Neural cell (in vitro differentiated cells): Measurements from ENCODE around the gene PAQR3. TPM values are rescaled to one million over a fixed set of nuclear protein-coding genes. Genes with fewer than 3 reads are reported as not detected.

ENCODE experiments used
- H2AFZ ChIP-seq: fragments of 200-600, 300-800 bp; sonication (generic), shearing (Covaris generic); 2 replicates; pipeline ENCODE4 v1.6.0; 2014; ENCODE audit warnings: low read depth, mild to moderate bottlenecking, antibody characterized with exemption, low read length, moderate library complexity
- H3F3A ChIP-seq: fragments of 200-600 bp; shearing (Covaris generic); 2 replicates; pipeline ENCODE4 v1.6.1; 2016; ENCODE audit warnings: mild to moderate bottlenecking, moderate library complexity, mixed read lengths, antibody characterized with exemption, low read length; ENCODE audit not compliant: insufficient read depth, poor library complexity, severe bottlenecking
- H3K27ac ChIP-seq: fragments of 200-600, 300-800 bp; sonication (generic), shearing (Covaris generic); 2 replicates; pipeline ENCODE4 v1.5.1; 2014; ENCODE audit warnings: mild to moderate bottlenecking, low read length, moderate library complexity
- H3K27me3 ChIP-seq: fragments of 300-800, 200-600 bp; sonication (generic), shearing (Covaris generic); 2 replicates; pipeline ENCODE4 v1.6.0; 2014; ENCODE audit warnings: mild to moderate bottlenecking, low read depth, low read length, moderate library complexity; ENCODE audit not compliant: insufficient read depth
- H3K36me3 ChIP-seq: fragments of 300-800, 200-600 bp; sonication (generic), shearing (Covaris generic); 2 replicates; pipeline ENCODE4 v1.5.1; 2014; ENCODE audit warnings: mild to moderate bottlenecking, antibody characterized with exemption, low read length, moderate library complexity; ENCODE audit not compliant: insufficient read depth
- H3K4me2 ChIP-seq: fragments of 300-800, 200-600 bp; sonication (generic), shearing (Covaris generic); 2 replicates; pipeline ENCODE4 v1.6.0; 2014; ENCODE audit warnings: mild to moderate bottlenecking, low read length
- H3K4me3 ChIP-seq: fragments of 300-800, 200-600 bp; sonication (generic), shearing (Covaris generic); 2 replicates; pipeline ENCODE4 v1.5.1; 2014; ENCODE audit warnings: mild to moderate bottlenecking, low read length, moderate library complexity
- H3K79me2 ChIP-seq: fragments of 200-600 bp; shearing (Covaris generic); replicated peaks from 2 replicates; pipeline ENCODE4 v1.6.0; 2014; ENCODE audit warnings: mild to moderate bottlenecking, low read length, moderate library complexity; ENCODE audit not compliant: insufficient read depth
- H3K9ac ChIP-seq: fragments of 300-800, 200-600 bp; sonication (generic), shearing (Covaris generic); 2 replicates; pipeline ENCODE4 v1.6.1; 2016; ENCODE audit warnings: mild to moderate bottlenecking, low read length, mixed read lengths
- H3K9me2 ChIP-seq: fragments of 200-600 bp; shearing (Covaris generic); 2 replicates; pipeline ENCODE4 v1.6.1; 2016; ENCODE audit warnings: mild to moderate bottlenecking, low read length, mixed read lengths; ENCODE audit not compliant: insufficient read depth
- H3K9me3 ChIP-seq: fragments of 200-600, 300-800 bp; sonication (generic), shearing (Covaris generic); 2 replicates; pipeline ENCODE4 v1.6.1; 2016; ENCODE audit warnings: mild to moderate bottlenecking, mixed run types, low read length, moderate library complexity, mixed read lengths
- H4K20me1 ChIP-seq: fragments of 200-600 bp; shearing (Covaris generic); 2 replicates; pipeline ENCODE4 v1.6.1; 2016; ENCODE audit warnings: mild to moderate bottlenecking, mixed run types; ENCODE audit not compliant: insufficient read depth
- EP300 ChIP-seq: fragments of 450-650 bp; conservative IDR thresholded peaks from 2 replicates; pipeline ENCODE4 v1.6.1; 2014; ENCODE audit warnings: antibody characterized with exemption, mild to moderate bottlenecking, moderate library complexity; ENCODE audit not compliant: poor library complexity, severe bottlenecking
- EZH2 ChIP-seq: fragments of 200-600, 300-800 bp; shearing (Covaris generic), sonication (generic); IDR thresholded peaks from 2 replicates; pipeline ENCODE4 v1.6.1; 2014; ENCODE audit warnings: antibody characterized with exemption, low read length, borderline replicate concordance, mild to moderate bottlenecking; ENCODE audit not compliant: insufficient read depth, poor library complexity, severe bottlenecking
- MXI1 ChIP-seq: fragments of 450-650 bp; conservative IDR thresholded peaks from 2 replicates; pipeline ENCODE4 v1.6.1; 2014; ENCODE audit warnings: antibody characterized with exemption, mild to moderate bottlenecking; ENCODE audit not compliant: poor library complexity, severe bottlenecking
- POLR2AphosphoS5 ChIP-seq: IDR thresholded peaks from 2 replicates; pipeline ENCODE4 v1.6.1; 2012
- RAD21 ChIP-seq: fragments of 450-650 bp; conservative IDR thresholded peaks from 2 replicates; pipeline ENCODE4 v1.6.1; 2014; ENCODE audit warnings: antibody characterized with exemption, mild to moderate bottlenecking, moderate library complexity
- TAF1 ChIP-seq: IDR thresholded peaks from 2 replicates; pipeline ENCODE4 v1.6.1; 2012; ENCODE audit warnings: low read depth
- polyA plus RNA-seq: library from polyadenylated mRNA; depleted of rRNA; stranded (reverse); fragments of >200 nt; gene quantifications from 2 replicates; pipeline ENCODE4 v1.2.3, GENCODE V29; 2014
- TF ChIP-seq, protein P1 (sequence below): IDR thresholded peaks from 2 replicates; pipeline ENCODE4 v1.6.1; 2012; ENCODE audit warnings: borderline replicate concordance
- TF ChIP-seq, protein P2 (sequence below): fragments of 450-650 bp; IDR thresholded peaks from 2 replicates; pipeline ENCODE4 v1.5.1; 2014; ENCODE audit warnings: antibody characterized with exemption, mild to moderate bottlenecking, moderate library complexity; ENCODE audit not compliant: poor library complexity, severe bottlenecking

The PAQR3 gene
- polyA plus RNA-seq, 1 donor from 2014 or later: 123 TPM

DNA sequence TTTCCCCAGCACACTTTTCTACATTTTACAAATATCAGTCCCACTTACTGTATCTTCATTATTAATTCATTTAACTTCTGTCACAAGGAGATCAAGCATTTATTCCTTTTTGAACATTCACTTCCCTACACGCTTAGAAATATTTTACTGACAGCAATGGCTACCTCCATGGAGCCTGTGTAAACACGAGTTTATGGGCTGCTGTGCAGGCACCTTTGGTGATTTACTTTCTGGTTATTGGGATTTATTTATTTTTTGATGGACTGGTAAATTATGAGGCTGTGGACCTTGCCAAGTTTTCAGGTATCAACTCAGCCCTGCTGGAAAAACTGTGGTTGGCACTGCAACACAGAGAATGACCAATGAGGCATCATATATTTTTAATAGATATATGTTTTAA, 45.4 kb upstream of the PAQR3 start:
- Histone ChIP-seq H3K9me3 (no peaks in the 10 kb centered on the region), H4K20me1 (no peaks in the 10 kb centered on the region), H3K4me2 (no peak overlapping the region), H3F3A (no peaks in the 10 kb centered on the region), H3K9ac (no peak overlapping the region), H2AFZ (no peak overlapping the region), H3K4me3 (no peak overlapping the region), H3K9me2 (no peaks in the 10 kb centered on the region), H3K36me3 (no peaks in the 10 kb centered on the region), H3K79me2 (no peaks in the 10 kb centered on the region), H3K27ac (no peak overlapping the region), H3K27me3 (no peaks in the 10 kb centered on the region)
- TF ChIP-seq EZH2 (no peak), POLR2AphosphoS5 (no peak), RAD21 (no peak), EP300 (no peak), TAF1 (no peak)
- TF ChIP-seq, protein P1, sequence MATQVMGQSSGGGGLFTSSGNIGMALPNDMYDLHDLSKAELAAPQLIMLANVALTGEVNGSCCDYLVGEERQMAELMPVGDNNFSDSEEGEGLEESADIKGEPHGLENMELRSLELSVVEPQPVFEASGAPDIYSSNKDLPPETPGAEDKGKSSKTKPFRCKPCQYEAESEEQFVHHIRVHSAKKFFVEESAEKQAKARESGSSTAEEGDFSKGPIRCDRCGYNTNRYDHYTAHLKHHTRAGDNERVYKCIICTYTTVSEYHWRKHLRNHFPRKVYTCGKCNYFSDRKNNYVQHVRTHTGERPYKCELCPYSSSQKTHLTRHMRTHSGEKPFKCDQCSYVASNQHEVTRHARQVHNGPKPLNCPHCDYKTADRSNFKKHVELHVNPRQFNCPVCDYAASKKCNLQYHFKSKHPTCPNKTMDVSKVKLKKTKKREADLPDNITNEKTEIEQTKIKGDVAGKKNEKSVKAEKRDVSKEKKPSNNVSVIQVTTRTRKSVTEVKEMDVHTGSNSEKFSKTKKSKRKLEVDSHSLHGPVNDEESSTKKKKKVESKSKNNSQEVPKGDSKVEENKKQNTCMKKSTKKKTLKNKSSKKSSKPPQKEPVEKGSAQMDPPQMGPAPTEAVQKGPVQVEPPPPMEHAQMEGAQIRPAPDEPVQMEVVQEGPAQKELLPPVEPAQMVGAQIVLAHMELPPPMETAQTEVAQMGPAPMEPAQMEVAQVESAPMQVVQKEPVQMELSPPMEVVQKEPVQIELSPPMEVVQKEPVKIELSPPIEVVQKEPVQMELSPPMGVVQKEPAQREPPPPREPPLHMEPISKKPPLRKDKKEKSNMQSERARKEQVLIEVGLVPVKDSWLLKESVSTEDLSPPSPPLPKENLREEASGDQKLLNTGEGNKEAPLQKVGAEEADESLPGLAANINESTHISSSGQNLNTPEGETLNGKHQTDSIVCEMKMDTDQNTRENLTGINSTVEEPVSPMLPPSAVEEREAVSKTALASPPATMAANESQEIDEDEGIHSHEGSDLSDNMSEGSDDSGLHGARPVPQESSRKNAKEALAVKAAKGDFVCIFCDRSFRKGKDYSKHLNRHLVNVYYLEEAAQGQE: no peak
- TF ChIP-seq, protein P2, sequence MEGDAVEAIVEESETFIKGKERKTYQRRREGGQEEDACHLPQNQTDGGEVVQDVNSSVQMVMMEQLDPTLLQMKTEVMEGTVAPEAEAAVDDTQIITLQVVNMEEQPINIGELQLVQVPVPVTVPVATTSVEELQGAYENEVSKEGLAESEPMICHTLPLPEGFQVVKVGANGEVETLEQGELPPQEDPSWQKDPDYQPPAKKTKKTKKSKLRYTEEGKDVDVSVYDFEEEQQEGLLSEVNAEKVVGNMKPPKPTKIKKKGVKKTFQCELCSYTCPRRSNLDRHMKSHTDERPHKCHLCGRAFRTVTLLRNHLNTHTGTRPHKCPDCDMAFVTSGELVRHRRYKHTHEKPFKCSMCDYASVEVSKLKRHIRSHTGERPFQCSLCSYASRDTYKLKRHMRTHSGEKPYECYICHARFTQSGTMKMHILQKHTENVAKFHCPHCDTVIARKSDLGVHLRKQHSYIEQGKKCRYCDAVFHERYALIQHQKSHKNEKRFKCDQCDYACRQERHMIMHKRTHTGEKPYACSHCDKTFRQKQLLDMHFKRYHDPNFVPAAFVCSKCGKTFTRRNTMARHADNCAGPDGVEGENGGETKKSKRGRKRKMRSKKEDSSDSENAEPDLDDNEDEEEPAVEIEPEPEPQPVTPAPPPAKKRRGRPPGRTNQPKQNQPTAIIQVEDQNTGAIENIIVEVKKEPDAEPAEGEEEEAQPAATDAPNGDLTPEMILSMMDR: no peak

DNA sequence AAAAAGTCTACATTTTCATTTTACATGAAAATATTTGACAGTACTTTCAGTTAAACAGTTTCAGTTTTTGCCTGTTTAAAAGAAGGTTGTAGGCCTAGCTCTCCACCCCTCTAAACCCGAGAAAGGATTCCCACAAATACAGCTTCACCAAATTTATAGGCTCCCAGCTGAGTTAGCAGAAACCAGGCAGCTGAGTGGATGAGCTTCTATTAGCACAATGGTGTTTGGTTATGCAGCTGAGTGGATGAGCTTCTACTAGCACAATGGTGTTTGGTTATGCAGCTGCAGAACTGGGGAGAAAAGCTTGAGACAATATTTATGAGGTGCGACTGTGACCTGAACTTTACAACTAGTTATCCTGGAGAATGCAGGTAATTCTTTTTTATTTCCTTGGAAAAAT, 36.6 kb upstream of the PAQR3 start:
- Histone ChIP-seq H3K9me3 (no peaks in the 10 kb centered on the region), H3F3A (no peaks in the 10 kb centered on the region), H3K4me3 (no peak overlapping the region), H3K4me2 (no peak overlapping the region), H4K20me1 (no peaks in the 10 kb centered on the region), H3K27me3 (no peaks in the 10 kb centered on the region), H3K27ac (no peak overlapping the region), H3K36me3 (no peaks in the 10 kb centered on the region), H3K9ac (no peak overlapping the region), H3K79me2 (no peaks in the 10 kb centered on the region), H3K9me2 (no peaks in the 10 kb centered on the region), H2AFZ (no peak overlapping the region)
- TF ChIP-seq, protein P1: no peak
- no peak for TF ChIP-seq MXI1
